ENCODE measurements around the gene CADM1. TPM values are rescaled to one million over a fixed set of nuclear protein-coding genes. Genes with fewer than 3 reads are reported as not detected.

CADM1 gene
- total RNA-seq, 1 experiment from 2014 or later, result 0.79 TPM

DNA sequence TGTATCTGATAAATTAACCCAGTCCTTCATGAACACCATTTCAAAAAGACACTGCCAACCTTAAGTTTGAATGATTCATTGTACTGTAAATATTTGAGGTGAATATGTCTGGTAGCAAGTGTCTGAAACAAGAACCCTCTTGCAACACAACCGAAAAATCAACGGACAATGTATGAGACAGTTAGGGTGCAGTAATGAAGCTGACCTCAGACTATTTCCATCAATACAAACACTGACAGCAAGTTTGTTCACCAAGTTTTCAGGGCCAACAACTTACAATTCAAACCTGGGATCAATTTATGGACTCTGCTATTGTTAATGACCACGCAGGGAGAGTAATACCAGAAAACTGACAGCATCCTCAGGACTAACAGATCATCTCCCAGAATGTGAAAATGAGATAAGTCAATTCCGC lies 126.3 kb downstream of the CADM1 start:
- POLR2A ChIA-PET, result no interaction called here
- BruUV-seq (replicated peaks), result no TSS peak

More for the DNA sequence above, 126.3 kb downstream of the CADM1 start:
- Histone ChIP-seq H3K4me1 (ENCODE audit: control insufficient read depth in 1 of 2, insufficient read depth in 2 of 2, low read length in 2 of 2) (no peaks in the 10 kb centered on the region), H3K27me3 (ENCODE audit: insufficient read depth, low read length) (no peaks in the 10 kb centered on the region), H2AFZ (ENCODE audit: low read depth, low read length, poor library complexity, severe bottlenecking) (no peak overlapping the region), H3K36me3 (ENCODE audit: control insufficient read depth in 1 of 2, insufficient read depth in 2 of 2, low read length in 2 of 2) (no peaks in the 10 kb centered on the region), H3K9me2 (ENCODE audit: insufficient read depth) (no peaks in the 10 kb centered on the region), H3K9me3 (ENCODE audit: control insufficient read depth in 1 of 2, insufficient read depth in 1 of 2, low read depth in 1 of 2, low read length in 2 of 2) (peaks cover 3 to 12% of the 10 kb centered on the region in 2 experiments; a peak in 2 of 4 replicates), H3K4me2 (ENCODE audit: low read length) (no peak overlapping the region), H3K4me3 (replicated peaks in 1 of 2; ENCODE audit: low read depth in 1 of 2, low read length in 2 of 2) (no peak overlapping the region), H4K20me1 (ENCODE audit: insufficient read depth) (no peaks in the 10 kb centered on the region), H3K27ac (ENCODE audit: low read depth, low read length) (no peak overlapping the region), H3K79me2 (ENCODE audit: insufficient read depth, low read length) (no peaks in the 10 kb centered on the region), H3K9ac (ENCODE audit: low read length) (no peak overlapping the region)
- DNase-seq (ENCODE audit: low read depth, low spot score) (no peak), ATAC-seq (no peak)
- ChIA-PET RAD21 (ENCODE audit: low non-redundant PET in 1 of 2, low total read pairs in 2 of 2, uncharacterized antibody in 2 of 2, unreplicated experiment in 2 of 2) (no interaction called here), CTCF (no interaction called here)
- TF ChIP-seq EZH2phosphoT487 (IDR thresholded peaks at IDR 0.05; ENCODE audit: borderline replicate concordance) (no peak), FOSL1 (IDR thresholded peaks at IDR 0.05; ENCODE audit: low read depth) (no peak), SRF (IDR thresholded peaks at IDR 0.05; ENCODE audit: low read depth) (no peak), POLR2A (IDR thresholded peaks at IDR 0.05; ENCODE audit: borderline replicate concordance, extremely low read depth, insufficient read depth, insufficient read length) (no peak), CBX3 (IDR thresholded peaks at IDR 0.05; ENCODE audit: low read depth) (no peak), POLR2AphosphoS5 (IDR thresholded peaks at IDR 0.05; ENCODE audit: low read depth, low read length) (no peak)
- TF ChIP-seq, protein P1, sequence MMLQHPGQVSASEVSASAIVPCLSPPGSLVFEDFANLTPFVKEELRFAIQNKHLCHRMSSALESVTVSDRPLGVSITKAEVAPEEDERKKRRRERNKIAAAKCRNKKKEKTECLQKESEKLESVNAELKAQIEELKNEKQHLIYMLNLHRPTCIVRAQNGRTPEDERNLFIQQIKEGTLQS (IDR thresholded peaks at IDR 0.05), result no peak
- TF ChIP-seq, protein P2, sequence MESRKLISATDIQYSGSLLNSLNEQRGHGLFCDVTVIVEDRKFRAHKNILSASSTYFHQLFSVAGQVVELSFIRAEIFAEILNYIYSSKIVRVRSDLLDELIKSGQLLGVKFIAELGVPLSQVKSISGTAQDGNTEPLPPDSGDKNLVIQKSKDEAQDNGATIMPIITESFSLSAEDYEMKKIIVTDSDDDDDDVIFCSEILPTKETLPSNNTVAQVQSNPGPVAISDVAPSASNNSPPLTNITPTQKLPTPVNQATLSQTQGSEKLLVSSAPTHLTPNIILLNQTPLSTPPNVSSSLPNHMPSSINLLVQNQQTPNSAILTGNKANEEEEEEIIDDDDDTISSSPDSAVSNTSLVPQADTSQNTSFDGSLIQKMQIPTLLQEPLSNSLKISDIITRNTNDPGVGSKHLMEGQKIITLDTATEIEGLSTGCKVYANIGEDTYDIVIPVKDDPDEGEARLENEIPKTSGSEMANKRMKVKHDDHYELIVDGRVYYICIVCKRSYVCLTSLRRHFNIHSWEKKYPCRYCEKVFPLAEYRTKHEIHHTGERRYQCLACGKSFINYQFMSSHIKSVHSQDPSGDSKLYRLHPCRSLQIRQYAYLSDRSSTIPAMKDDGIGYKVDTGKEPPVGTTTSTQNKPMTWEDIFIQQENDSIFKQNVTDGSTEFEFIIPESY (IDR thresholded peaks at IDR 0.05; ENCODE audit: extremely low read depth, insufficient replicate concordance, low read length), result no peak
- TF ChIP-seq, protein P3, sequence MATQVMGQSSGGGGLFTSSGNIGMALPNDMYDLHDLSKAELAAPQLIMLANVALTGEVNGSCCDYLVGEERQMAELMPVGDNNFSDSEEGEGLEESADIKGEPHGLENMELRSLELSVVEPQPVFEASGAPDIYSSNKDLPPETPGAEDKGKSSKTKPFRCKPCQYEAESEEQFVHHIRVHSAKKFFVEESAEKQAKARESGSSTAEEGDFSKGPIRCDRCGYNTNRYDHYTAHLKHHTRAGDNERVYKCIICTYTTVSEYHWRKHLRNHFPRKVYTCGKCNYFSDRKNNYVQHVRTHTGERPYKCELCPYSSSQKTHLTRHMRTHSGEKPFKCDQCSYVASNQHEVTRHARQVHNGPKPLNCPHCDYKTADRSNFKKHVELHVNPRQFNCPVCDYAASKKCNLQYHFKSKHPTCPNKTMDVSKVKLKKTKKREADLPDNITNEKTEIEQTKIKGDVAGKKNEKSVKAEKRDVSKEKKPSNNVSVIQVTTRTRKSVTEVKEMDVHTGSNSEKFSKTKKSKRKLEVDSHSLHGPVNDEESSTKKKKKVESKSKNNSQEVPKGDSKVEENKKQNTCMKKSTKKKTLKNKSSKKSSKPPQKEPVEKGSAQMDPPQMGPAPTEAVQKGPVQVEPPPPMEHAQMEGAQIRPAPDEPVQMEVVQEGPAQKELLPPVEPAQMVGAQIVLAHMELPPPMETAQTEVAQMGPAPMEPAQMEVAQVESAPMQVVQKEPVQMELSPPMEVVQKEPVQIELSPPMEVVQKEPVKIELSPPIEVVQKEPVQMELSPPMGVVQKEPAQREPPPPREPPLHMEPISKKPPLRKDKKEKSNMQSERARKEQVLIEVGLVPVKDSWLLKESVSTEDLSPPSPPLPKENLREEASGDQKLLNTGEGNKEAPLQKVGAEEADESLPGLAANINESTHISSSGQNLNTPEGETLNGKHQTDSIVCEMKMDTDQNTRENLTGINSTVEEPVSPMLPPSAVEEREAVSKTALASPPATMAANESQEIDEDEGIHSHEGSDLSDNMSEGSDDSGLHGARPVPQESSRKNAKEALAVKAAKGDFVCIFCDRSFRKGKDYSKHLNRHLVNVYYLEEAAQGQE (IDR thresholded peaks at IDR 0.05; ENCODE audit: low read depth), result no peak
- intact Hi-C loops (cut with micrococcal nuclease), result no loop called here

Data from HCT116 (cell line).